HG03095 (cell line): ENCODE results near the gene YTHDC1.

Source experiments
- ATAC-seq: cut with Tn5 transposase; IDR thresholded peaks from one replicate; pipeline ENCODE4 v1.9.1; 2021; ENCODE audit warnings: moderate library complexity; ENCODE audit not compliant: unreplicated experiment

YTHDC1 gene

GRCh38 chr4:68359508-68359907 is 9.6 kb upstream of the YTHDC1 start:
- peak; percentile 72 for ATAC-seq

- ATAC-seq, result no peak
Observed at GRCh38 chr4:68358988-68359387, 9.1 kb upstream of the YTHDC1 start.

GRCh38 chr4:68352791-68353190 is 2.9 kb upstream of the YTHDC1 start:
- ATAC-seq, result no peak

GRCh38 chr4:68349279-68349648 is 626 bp downstream of the YTHDC1 start:
- ATAC-seq, result peak; percentile 1

GRCh38 chr4:68348577-68348976 is 1.3 kb downstream of the YTHDC1 start:
- ATAC-seq, result no peak

GRCh38 chr4:68347845-68348244 is 2.0 kb downstream of the YTHDC1 start:
- no peak for ATAC-seq

GRCh38 chr4:68346461-68346860 is 3.4 kb downstream of the YTHDC1 start:
- no peak for ATAC-seq

- no peak for ATAC-seq
Observed at GRCh38 chr4:68344785-68345184, 5.1 kb downstream of the YTHDC1 start.

- ATAC-seq, result no peak
Observed at GRCh38 chr4:68344049-68344448, 5.8 kb downstream of the YTHDC1 start.

- ATAC-seq, result no peak
Observed at GRCh38 chr4:68342134-68342533, 7.8 kb downstream of the YTHDC1 start.

- ATAC-seq, result no peak
Observed at GRCh38 chr4:68338625-68339024, 11.3 kb downstream of the YTHDC1 start.

- ATAC-seq, result no peak
Observed at GRCh38 chr4:68337522-68337921, 12.4 kb downstream of the YTHDC1 start.

GRCh38 chr4:68337004-68337403 is 12.9 kb downstream of the YTHDC1 start:
- ATAC-seq, result no peak

- no peak for ATAC-seq
Observed at GRCh38 chr4:68336530-68336929, 13.4 kb downstream of the YTHDC1 start.

- ATAC-seq, result no peak
Observed at GRCh38 chr4:68326141-68326540, 23.7 kb downstream of the YTHDC1 start.

- peak; percentile 57 for ATAC-seq
Observed at GRCh38 chr4:68324519-68325262, 25.2 kb downstream of the YTHDC1 start.

GRCh38 chr4:68319040-68319439 is 30.9 kb downstream of the YTHDC1 start:
- no peak for ATAC-seq

GRCh38 chr4:68316193-68316969 is 33.5 kb downstream of the YTHDC1 start:
- no peak for ATAC-seq

- ATAC-seq, result no peak
Observed at GRCh38 chr4:68310651-68311247, 39.1 kb downstream of the YTHDC1 start.

- no peak for ATAC-seq
Observed at GRCh38 chr4:68304731-68305130, 45.2 kb downstream of the YTHDC1 start.

GRCh38 chr4:68299492-68300457 is 50.1 kb downstream of the YTHDC1 start:
- ATAC-seq, result no peak
